AG09319 (cell line): ENCODE measurements around the gene HNRNPAB.
A peak's percentile ranks its signal among the peaks of the same experiment; 100 is the strongest.

ENCODE experiments used
- DNase-seq: peaks from one replicate; pipeline ENCODE4 v3.0.0-alpha.2; 2010; ENCODE audit warnings: low read depth; ENCODE audit errors: extremely low read depth
- CTCF ChIP-seq: IDR thresholded peaks from 2 replicates; pipeline ENCODE4 v1.5.1; 2011; ENCODE audit warnings: low read depth, mild to moderate bottlenecking, inconsistent platforms, low read length, moderate library complexity

Gene HNRNPAB

GRCh38 chr5:178231539-178232123 lies 27.3 kb downstream of the HNRNPAB start:
- DNase-seq: no peak
- TF ChIP-seq CTCF: no peak

- TF ChIP-seq CTCF: peak; percentile 3
- DNase-seq: peak; percentile 44
These were observed 28.0 kb downstream of the HNRNPAB start, which contains the start of gene PHYKPL for GRCh38 chr5:178232124-178232919. Gene PHYKPL, minus strand, starts transcription at chr5:178232802. Its CDS starts 252 bp downstream, at chr5:178232550.

- no peak for TF ChIP-seq CTCF
- DNase-seq: no peak
These were observed 28.6 kb downstream of the HNRNPAB start for GRCh38 chr5:178232920-178233429.

- no peak for TF ChIP-seq CTCF
- DNase-seq: no peak
These were observed 29.9 kb downstream of the HNRNPAB start for GRCh38 chr5:178234121-178234749.

GRCh38 chr5:178234750-178235587 lies 30.6 kb downstream of the HNRNPAB start:
- DNase-seq: no peak
- TF ChIP-seq CTCF: peak; percentile 72

- no peak for DNase-seq
- no peak for TF ChIP-seq CTCF
These were observed 31.2 kb downstream of the HNRNPAB start for GRCh38 chr5:178235588-178235974.
